Keratinocyte (primary cell): Measurements from ENCODE around the gene ESD. TPM values are rescaled to one million over a fixed set of nuclear protein-coding genes. Genes with fewer than 3 reads are reported as not detected.
A peak's percentile ranks its signal among the peaks of the same experiment; 100 is the strongest.
"Not testable (repeated sequence)": the region's sequence is repeated elsewhere in the genome, so short reads cannot be mapped to it uniquely, and the experiment has no call there.

Source experiments
- DNase-seq: peaks from one replicate; pipeline ENCODE4 v3.0.0-alpha.2; 2011; ENCODE audit warnings: low read depth, missing footprints, low spot score
- FAIRE-seq: peaks from 2 replicates; lab custom pipeline; 2011; peaks lifted over from hg19 to GRCh38; lab: Jason Lieb, UNC
- H2AFZ ChIP-seq: 2 replicates; pipeline ENCODE4 v1.6.0; 2012; ENCODE audit warnings: low read length, control low read depth, inconsistent platforms; ENCODE audit not compliant: control insufficient read depth
- H3K27ac ChIP-seq: 2 replicates; pipeline ENCODE4 v1.5.1; 2011; ENCODE audit warnings: low read length; ENCODE audit not compliant: control insufficient read depth, insufficient read depth
- H3K27me3 ChIP-seq: 3 replicates; pipeline ENCODE4 v1.6.0; 2011; ENCODE audit warnings: low read length; ENCODE audit not compliant: control insufficient read depth, insufficient read depth; ENCODE audit errors: extremely low read depth
- H3K36me3 ChIP-seq, 2 experiments: 2 replicates in 1 of 2; 3 replicates in 1 of 2; pipeline ENCODE4 v1.5.1; 2011; ENCODE audit warnings: low read length in 2 of 2, mild to moderate bottlenecking in 1 of 2; ENCODE audit not compliant: control insufficient read depth in 2 of 2, insufficient read depth in 2 of 2; ENCODE audit errors: extremely low read depth in 1 of 2
- H3K4me1 ChIP-seq: 3 replicates; pipeline ENCODE4 v1.5.1; 2011; ENCODE audit warnings: low read length; ENCODE audit not compliant: control insufficient read depth, insufficient read depth; ENCODE audit errors: extremely low read depth
- H3K4me2 ChIP-seq: 3 replicates; pipeline ENCODE4 v1.6.0; 2011; ENCODE audit warnings: low read depth, low read length; ENCODE audit not compliant: control insufficient read depth, insufficient read depth; ENCODE audit errors: extremely low read depth
- H3K4me3 ChIP-seq, 3 experiments: fragments of 200-600 bp in 1 of 3; sonication (generic) in 1 of 3; 2 replicates in 2 of 3; 3 replicates in 1 of 3; pipeline ENCODE4 v1.5.1; 2011 to 2016; ENCODE audit warnings: low read length in 3 of 3, mild to moderate bottlenecking in 3 of 3, control low read depth in 2 of 3, inconsistent platforms in 1 of 3, low read depth in 1 of 3, mixed read lengths in 1 of 3, mixed run types in 1 of 3, moderate library complexity in 1 of 3; ENCODE audit not compliant: control insufficient read depth in 2 of 3, insufficient read depth in 2 of 3; ENCODE audit errors: extremely low read depth in 1 of 3
- H3K79me2 ChIP-seq: 2 replicates; pipeline ENCODE4 v1.6.0; 2012; ENCODE audit warnings: low read length; ENCODE audit not compliant: control insufficient read depth, insufficient read depth
- H3K9ac ChIP-seq: 3 replicates; pipeline ENCODE4 v1.6.0; 2011; ENCODE audit warnings: low read length; ENCODE audit not compliant: control insufficient read depth, insufficient read depth; ENCODE audit errors: extremely low read depth
- H3K9me1 ChIP-seq: 3 replicates; pipeline ENCODE4 v1.6.0; 2011; ENCODE audit warnings: low read length; ENCODE audit not compliant: control insufficient read depth, insufficient read depth; ENCODE audit errors: extremely low read depth
- H3K9me3 ChIP-seq: 2 replicates; pipeline ENCODE4 v1.5.1; 2012; ENCODE audit warnings: low read depth, low read length; ENCODE audit not compliant: control insufficient read depth
- H4K20me1 ChIP-seq: 3 replicates; pipeline ENCODE4 v1.6.0; 2011; ENCODE audit warnings: low read length; ENCODE audit not compliant: control insufficient read depth, insufficient read depth; ENCODE audit errors: extremely low read depth
- EZH2 ChIP-seq: IDR thresholded peaks from one replicate; pipeline ENCODE4 v1.6.1; 2012; ENCODE audit warnings: inconsistent platforms, mild to moderate bottlenecking, low read length, moderate library complexity
- dilution Hi-C: fragments of 300-500 bp; cut with MboI; formaldehyde crosslinking; loops from one replicate; pipeline ENCODE4 v1.7.0; 2020; ENCODE audit warnings: low sequenced_read_pairs; ENCODE audit not compliant: extremely low pct_ligation_motif_present
- polyA plus RNA-seq, 5 experiments: library from polyadenylated mRNA; depleted of rRNA in 3 of 5; stranded (reverse) in 3 of 5; stranded (forward) in 1 of 5; unstranded in 1 of 5; fragments of >200 nt; gene quantifications; 1 replicate in 1 of 5; 2 replicates in 3 of 5; 3 replicates in 1 of 5; pipeline versions ENCODE4 v1.2.1 to v1.2.3, GENCODE V29; 2011 to 2012; ENCODE audit warnings: missing spikeins in 2 of 5, low read depth in 1 of 5, low replicate concordance in 1 of 5
- TF ChIP-seq, protein P1 (sequence below), 3 experiments: IDR thresholded peaks in 1 of 3; conservative IDR thresholded peaks in 1 of 3; optimal IDR thresholded peaks in 1 of 3; 2 replicates in 2 of 3; 3 replicates in 1 of 3; pipeline versions ENCODE3 to v1.5.1; 2011; ENCODE audit warnings: low read length in 3 of 3, mild to moderate bottlenecking in 3 of 3, moderate library complexity in 2 of 3, control low read depth in 1 of 3, inconsistent platforms in 1 of 3; ENCODE audit not compliant: insufficient read depth in 2 of 3; ENCODE audit errors: extremely low read depth in 1 of 3

ESD gene
- polyA plus RNA-seq, 1 donor (not counting 4 experiments of a cell fraction or from before 2014, with no cell fraction given), result 181 TPM

DNA sequence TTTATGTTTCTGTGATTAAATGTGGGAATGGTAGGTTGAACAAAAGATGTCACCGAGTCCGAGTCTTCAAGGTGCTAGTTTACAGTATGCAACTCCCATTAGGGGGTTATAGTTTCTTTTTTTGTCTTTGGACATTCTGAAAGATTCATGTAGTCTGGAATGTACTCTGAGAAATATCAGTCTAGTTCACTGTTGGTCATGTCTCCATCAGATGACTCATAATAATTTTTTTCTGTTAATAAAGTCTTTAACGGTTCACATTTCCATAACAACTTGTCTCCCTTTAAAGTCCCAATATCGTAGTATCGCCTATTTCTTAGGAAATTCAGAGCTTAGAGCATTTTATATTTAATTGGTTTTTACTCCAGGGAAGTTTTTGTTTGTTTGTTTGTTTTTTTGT, 13.5 kb upstream of the ESD start:
- Histone ChIP-seq H4K20me1 (no peaks in the 10 kb centered on the region), H3K79me2 (no peaks in the 10 kb centered on the region), H3K4me2 (no peak overlapping the region), H3K4me1 (no peaks in the 10 kb centered on the region), H3K9me1 (no peaks in the 10 kb centered on the region), H3K27me3 (no peaks in the 10 kb centered on the region), H2AFZ (no peak overlapping the region), H3K27ac (no peak overlapping the region), H3K36me3 (no peaks in the 10 kb centered on the region), H3K9me3 (no peaks in the 10 kb centered on the region), H3K4me3 (no peak overlapping the region), H3K9ac (no peak overlapping the region)
- DNase-seq, result no peak
- dilution Hi-C loops, result no loop called here
- TF ChIP-seq, protein P1, sequence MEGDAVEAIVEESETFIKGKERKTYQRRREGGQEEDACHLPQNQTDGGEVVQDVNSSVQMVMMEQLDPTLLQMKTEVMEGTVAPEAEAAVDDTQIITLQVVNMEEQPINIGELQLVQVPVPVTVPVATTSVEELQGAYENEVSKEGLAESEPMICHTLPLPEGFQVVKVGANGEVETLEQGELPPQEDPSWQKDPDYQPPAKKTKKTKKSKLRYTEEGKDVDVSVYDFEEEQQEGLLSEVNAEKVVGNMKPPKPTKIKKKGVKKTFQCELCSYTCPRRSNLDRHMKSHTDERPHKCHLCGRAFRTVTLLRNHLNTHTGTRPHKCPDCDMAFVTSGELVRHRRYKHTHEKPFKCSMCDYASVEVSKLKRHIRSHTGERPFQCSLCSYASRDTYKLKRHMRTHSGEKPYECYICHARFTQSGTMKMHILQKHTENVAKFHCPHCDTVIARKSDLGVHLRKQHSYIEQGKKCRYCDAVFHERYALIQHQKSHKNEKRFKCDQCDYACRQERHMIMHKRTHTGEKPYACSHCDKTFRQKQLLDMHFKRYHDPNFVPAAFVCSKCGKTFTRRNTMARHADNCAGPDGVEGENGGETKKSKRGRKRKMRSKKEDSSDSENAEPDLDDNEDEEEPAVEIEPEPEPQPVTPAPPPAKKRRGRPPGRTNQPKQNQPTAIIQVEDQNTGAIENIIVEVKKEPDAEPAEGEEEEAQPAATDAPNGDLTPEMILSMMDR (optimal IDR thresholded peaks at IDR 0.05 in 1 of 3, IDR thresholded peaks at IDR 0.05 in 1 of 3, conservative IDR thresholded peaks at IDR 0.05 in 1 of 3; ENCODE audit: extremely low read depth in 1 of 3, insufficient read depth in 2 of 3, low read length in 3 of 3), result no peak
- TF ChIP-seq EZH2, result no peak
- no peak for FAIRE-seq

DNA sequence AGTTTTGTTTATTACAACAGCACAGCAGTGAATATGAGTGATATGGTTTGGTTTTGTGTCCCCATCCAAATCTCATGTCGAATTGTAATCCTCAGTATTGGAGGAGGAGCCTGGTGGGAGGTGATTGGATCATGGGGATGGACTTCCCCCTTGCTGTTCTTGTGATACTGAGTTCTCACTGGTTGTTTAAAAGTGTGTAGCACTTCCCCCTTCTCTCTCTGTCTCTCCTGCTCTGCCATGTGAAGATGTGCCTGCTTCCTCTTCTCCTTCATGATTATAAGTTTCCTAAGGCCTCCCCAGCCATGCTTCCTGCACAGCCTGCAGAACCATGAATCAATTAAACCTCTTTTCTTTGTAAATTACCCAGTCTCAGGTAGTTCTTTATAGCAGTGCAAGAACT, 8.0 kb upstream of the ESD start:
- H4K20me1 ChIP-seq, FAIRE-seq, H3K36me3 ChIP-seq, H3K4me3 ChIP-seq, H3K9ac ChIP-seq, H3K79me2 ChIP-seq, dilution Hi-C loops, H3K9me1 ChIP-seq, DNase-seq, H3K4me2 ChIP-seq, H3K27me3 ChIP-seq, H3K9me3 ChIP-seq: not testable (repeated sequence)
- Histone ChIP-seq H3K4me1 (peaks cover 24% of the 10 kb centered on the region), H3K27ac (peak overlapping the region; percentile 67), H2AFZ (peak overlapping the region; percentile 71)

DNA sequence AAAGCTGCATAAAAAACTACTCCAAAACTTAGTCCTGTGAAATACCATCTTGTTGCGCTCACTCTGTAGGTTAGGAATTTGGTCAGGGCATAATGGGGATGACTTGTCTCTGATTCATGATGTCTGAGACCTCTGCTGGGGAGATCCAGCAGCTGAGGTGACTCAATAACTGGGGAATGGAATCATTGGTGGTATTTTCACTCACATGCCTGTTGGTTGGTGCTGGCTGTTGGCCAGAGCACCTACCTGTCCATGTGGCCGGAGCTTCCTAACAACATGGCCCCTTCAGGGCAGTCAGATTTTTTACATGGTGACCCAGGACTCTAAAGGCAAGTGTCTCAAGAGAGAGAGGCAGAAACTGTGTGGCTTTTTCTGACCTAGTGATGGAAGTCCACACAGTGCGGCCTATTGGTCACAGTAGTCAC, 7.4 kb upstream of the ESD start:
- dilution Hi-C loops, result no loop called here
- H3K9me3 ChIP-seq, result no peaks in the 10 kb centered on the region
- H3K4me2 ChIP-seq, result no peak overlapping the region
- no peaks in the 10 kb centered on the region for H4K20me1 ChIP-seq
- H3K79me2 ChIP-seq, result no peaks in the 10 kb centered on the region
- H3K9ac ChIP-seq, result no peak overlapping the region
- H3K36me3 ChIP-seq, result no peaks in the 10 kb centered on the region
- no peak for TF ChIP-seq EZH2
- TF ChIP-seq, protein P1 (optimal IDR thresholded peaks at IDR 0.05 in 1 of 3, IDR thresholded peaks at IDR 0.05 in 1 of 3, conservative IDR thresholded peaks at IDR 0.05 in 1 of 3; ENCODE audit: extremely low read depth in 1 of 3, insufficient read depth in 2 of 3, low read length in 3 of 3), result peak in 2 of 3 experiments; percentile 1 to 11
- FAIRE-seq (peak; percentile 97), DNase-seq (peak; percentile 91)
- H3K9me1 ChIP-seq, result no peaks in the 10 kb centered on the region
- peaks cover 24% of the 10 kb centered on the region for H3K4me1 ChIP-seq
- H2AFZ ChIP-seq, result peak overlapping the region; percentile 71
- no peaks in the 10 kb centered on the region for H3K27me3 ChIP-seq
- H3K4me3 ChIP-seq, result no peak overlapping the region
- peak overlapping the region; percentile 67 for H3K27ac ChIP-seq
